CD4-positive, alpha-beta T cell treated with Interleukin-10 for 1 hour (primary cell): Measurements from ENCODE around the gene GSDMA.

Source experiments
- DNase-seq: peaks from one replicate; pipeline ENCODE4 v3.0.0-alpha.2; 2020

Gene GSDMA

GRCh38 chr17:40023590-40024292, 60.9 kb downstream of the GSDMA start:
- DNase-seq: no peak

- no peak for DNase-seq
These were observed 62.1 kb downstream of the GSDMA start for GRCh38 chr17:40024901-40025300.

- no peak for DNase-seq
These were observed 62.8 kb downstream of the GSDMA start for GRCh38 chr17:40025559-40025958.

DNA sequence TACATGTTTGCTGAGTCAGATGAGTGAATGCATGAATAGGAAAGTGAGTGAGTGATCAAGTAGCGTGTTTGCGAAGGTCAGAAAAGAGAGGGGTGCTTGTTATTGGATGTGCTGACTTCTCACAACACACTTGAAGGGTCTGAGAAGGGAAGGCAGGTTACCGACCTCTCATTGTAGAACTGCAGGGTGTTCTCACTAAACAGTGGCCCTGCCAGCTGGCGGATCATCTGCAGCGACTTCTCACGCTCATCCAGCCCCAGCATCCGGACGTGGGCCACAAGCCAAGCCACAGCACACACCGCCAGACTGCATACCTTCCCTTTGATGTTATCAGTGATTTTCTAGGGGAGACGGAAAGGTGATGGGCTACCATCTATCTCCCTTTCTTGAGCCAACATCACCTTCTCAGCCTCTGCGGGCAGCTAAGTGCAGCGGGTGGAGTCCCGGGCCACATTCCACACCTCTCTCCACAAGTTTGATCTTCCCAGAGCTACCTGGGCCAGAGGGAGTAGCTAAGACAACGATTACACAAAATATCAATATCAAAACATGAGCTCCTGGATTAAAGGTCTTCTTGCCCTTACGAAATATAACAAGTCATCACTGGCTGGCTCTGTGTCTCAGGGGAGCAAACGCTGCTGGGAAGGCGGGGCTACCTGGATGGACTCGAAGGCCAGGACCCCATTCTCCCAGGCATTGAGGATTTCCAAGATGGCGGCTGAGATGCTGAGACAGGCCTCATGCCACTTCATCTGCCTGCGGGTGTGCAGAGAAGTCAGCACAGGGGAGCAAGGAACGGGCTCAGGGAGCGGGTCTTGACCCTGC, 63.4 kb downstream of the GSDMA start:
- DNase-seq: peak; percentile 46

- peak; percentile 78 for DNase-seq
These were observed 64.2 kb downstream of the GSDMA start for GRCh38 chr17:40026816-40027613.
